HG03457 (cell line): ENCODE results near the gene MRTO4.

Source experiments
- ATAC-seq: cut with Tn5 transposase; IDR thresholded peaks from one replicate; pipeline ENCODE4 v1.9.1; 2021; ENCODE audit warnings: moderate number of reproducible peaks; ENCODE audit not compliant: unreplicated experiment

The MRTO4 gene

DNA sequence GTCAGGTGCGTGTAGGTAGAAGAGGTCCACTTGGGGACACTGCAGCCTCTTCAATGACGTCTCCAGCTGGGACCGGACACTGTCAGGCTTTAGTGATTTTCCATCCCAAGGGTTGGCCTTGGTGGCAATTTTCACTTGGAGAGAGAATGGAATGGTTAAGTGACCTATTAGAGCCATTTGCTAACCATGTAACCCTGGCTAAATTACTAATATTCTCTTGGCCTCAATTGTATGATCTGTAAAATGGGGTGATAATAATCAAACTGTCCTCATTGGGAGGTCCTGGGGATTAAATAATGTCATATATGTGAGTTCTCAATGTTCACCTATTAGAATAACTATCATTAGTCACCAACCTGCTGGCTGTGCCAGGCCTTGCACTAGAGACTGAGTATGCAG is 56.9 kb downstream of the MRTO4 start:
- no peak for ATAC-seq

DNA sequence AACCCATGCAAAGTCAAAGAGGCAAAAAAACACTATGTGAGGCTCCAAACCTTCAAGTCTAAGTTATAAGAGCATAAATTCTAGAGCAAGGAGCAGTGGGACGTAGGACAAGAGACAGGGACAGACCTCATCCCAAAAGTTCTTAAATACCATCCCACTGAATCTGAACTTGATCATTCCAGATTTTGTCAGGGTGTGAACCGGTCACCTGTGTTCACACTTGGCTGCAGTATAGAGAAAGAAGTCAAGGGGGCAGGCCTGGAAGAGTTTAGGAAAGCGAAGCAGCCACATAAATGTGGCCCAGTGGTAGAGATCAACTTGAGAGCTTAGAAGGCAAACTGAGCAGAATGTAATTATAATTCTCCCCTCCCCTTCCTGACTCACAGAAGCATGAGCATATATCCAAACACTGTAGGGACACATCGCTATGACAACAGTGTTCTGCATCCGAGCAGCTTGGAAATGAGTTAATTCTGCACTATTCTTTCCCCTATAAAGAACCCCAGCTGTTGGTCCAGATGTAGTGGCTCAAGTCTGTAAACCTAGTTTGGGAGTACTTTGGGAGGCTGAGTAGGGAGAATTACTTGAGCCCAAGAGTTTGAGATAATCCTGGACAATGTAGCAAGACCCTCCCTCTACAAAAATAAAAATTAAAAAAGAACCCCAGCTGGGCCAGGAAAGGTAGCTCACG is 57.7 kb downstream of the MRTO4 start:
- no peak for ATAC-seq
